A549 (cell line): Measurements from ENCODE around the gene ETF1. TPM values are rescaled to one million over a fixed set of nuclear protein-coding genes. Genes with fewer than 3 reads are reported as not detected.

Experiments
- ATAC-seq, 2 experiments: fragments of 200-7000 bp in 1 of 2; fragments of >200 bp in 1 of 2; cut with Nextera tagmentation in 1 of 2; cut with Tn5 transposase in 1 of 2; 3 replicates each; pipeline versions ENCODE4 v1.8.0 to v1.9.1; 2018 to 2020; ENCODE audit warnings: mild to moderate bottlenecking in 1 of 2, moderate library complexity in 1 of 2
- CTCF ChIA-PET: fragments of 300-600 bp; sonication (Branson Sonifier 250); formaldehyde crosslinking; extraction: SDS; loops from one replicate; lab custom pipeline; 2021; ENCODE audit warnings: antibody characterized with exemption, inconsistent platforms; lab: Yijun Ruan, JAX
- POLR2A ChIA-PET: fragments of 350-600 bp; formaldehyde crosslinking; extraction: SDS; loops from one replicate; lab custom pipeline; 2021; ENCODE audit warnings: antibody characterized with exemption, inconsistent platforms; lab: Yijun Ruan, JAX
- DNase-seq, 2 experiments: peaks; one replicate each; pipeline versions ENCODE4 v3.0.0 to v3.0.0-alpha.2; 2011 to 2016; ENCODE audit warnings: low read depth in 1 of 2, low spot score in 1 of 2
- FAIRE-seq: peaks from 2 replicates; lab custom pipeline; 2011; peaks lifted over from hg19 to GRCh38; lab: Jason Lieb, UNC
- H3K27ac ChIP-seq, 2 experiments: fragments of >200 bp; sonication (Bioruptor Twin); formaldehyde crosslinking; 3 replicates each; pipeline ENCODE4 v1.5.1; 2016 to 2017
- H3K4me1 ChIP-seq: fragments of >200 bp; sonication (Bioruptor Twin); formaldehyde crosslinking; 3 replicates; pipeline ENCODE4 v1.6.1; 2016
- H3K4me2 ChIP-seq: fragments of >200 bp; sonication (Bioruptor Twin); formaldehyde crosslinking; 3 replicates; pipeline ENCODE4 v1.6.1; 2016
- H3K4me3 ChIP-seq: fragments of >200 bp; sonication (Bioruptor Twin); formaldehyde crosslinking; 3 replicates; pipeline ENCODE4 v1.5.1; 2016
- H3K9me3 ChIP-seq: fragments of >200 bp; sonication (Bioruptor Twin); formaldehyde crosslinking; 3 replicates; pipeline ENCODE4 v1.6.1; 2016
- BHLHE40 ChIP-seq: IDR thresholded peaks from 2 replicates; pipeline ENCODE4 v1.6.1; 2012; ENCODE audit warnings: low read depth, low read length, inconsistent platforms
- CEBPB ChIP-seq, 2 experiments: fragments of >200 bp in 1 of 2; sonication (Bioruptor Twin) in 1 of 2; formaldehyde crosslinking in 1 of 2; IDR thresholded peaks; 2 replicates each; pipeline ENCODE4 v1.6.1; 2012 to 2016
- CHD4 ChIP-seq: fragments of 200-600 bp; sonication (generic); IDR thresholded peaks from 2 replicates; pipeline ENCODE4 v1.6.1; 2016; ENCODE audit warnings: antibody characterized with exemption, mild to moderate bottlenecking, borderline replicate concordance
- EHF ChIP-seq: fragments of 250-450 bp; sonication (Bioruptor Pico); IDR thresholded peaks from 2 replicates; pipeline ENCODE4 v1.5.0; 2020; ENCODE audit warnings: mild to moderate bottlenecking
- FOXS1 ChIP-seq: fragments of 250-450 bp; sonication (Bioruptor Pico); IDR thresholded peaks from 2 replicates; pipeline ENCODE4 v1.5.0; 2020; ENCODE audit warnings: mild to moderate bottlenecking, moderate library complexity
- GATA3 ChIP-seq: IDR thresholded peaks from 2 replicates; pipeline ENCODE4 v1.6.1; 2012; ENCODE audit warnings: borderline replicate concordance
- HDAC2 ChIP-seq: fragments of 200-600 bp; sonication (generic); IDR thresholded peaks from 2 replicates; pipeline ENCODE4 v1.6.1; 2016
- HEYL ChIP-seq: fragments of 250-450 bp; sonication (Bioruptor Pico); IDR thresholded peaks from 2 replicates; pipeline ENCODE4 v1.8.0; 2021; ENCODE audit warnings: mild to moderate bottlenecking, moderate library complexity
- HMGXB4 ChIP-seq: fragments of 250-450 bp; sonication (Bioruptor Pico); IDR thresholded peaks from 2 replicates; pipeline ENCODE4 v1.5.0; 2021; ENCODE audit warnings: mild to moderate bottlenecking, moderate library complexity, borderline replicate concordance
- HOXB13 ChIP-seq: fragments of 250-450 bp; sonication (Bioruptor Pico); IDR thresholded peaks from 2 replicates; pipeline ENCODE4 v1.5.0; 2020; ENCODE audit warnings: low read depth, mild to moderate bottlenecking, moderate library complexity
- HOXB5 ChIP-seq: fragments of 250-450 bp; sonication (Bioruptor Pico); IDR thresholded peaks from 2 replicates; pipeline ENCODE4 v1.5.0; 2020; ENCODE audit warnings: mild to moderate bottlenecking, moderate library complexity
- JUN ChIP-seq, 2 experiments: fragments of >200 bp; sonication (Bioruptor Twin); formaldehyde crosslinking; IDR thresholded peaks; 2 replicates in 1 of 2; 3 replicates in 1 of 2; pipeline ENCODE4 v1.6.1; 2016 to 2017
- KDM1A ChIP-seq: fragments of 200-600 bp; sonication (generic); IDR thresholded peaks from 2 replicates; pipeline ENCODE4 v1.6.1; 2016; ENCODE audit warnings: low read depth, mild to moderate bottlenecking
- KDM5A ChIP-seq: fragments of 200-600 bp; sonication (generic); IDR thresholded peaks from 2 replicates; pipeline ENCODE4 v1.6.1; 2016; ENCODE audit warnings: antibody characterized with exemption, mild to moderate bottlenecking
- NR3C1 ChIP-seq: fragments of >200 bp; sonication (Bioruptor Twin); formaldehyde crosslinking; IDR thresholded peaks from 3 replicates; pipeline ENCODE4 v1.6.1; 2017
- POLR2A ChIP-seq: IDR thresholded peaks from 2 replicates; pipeline ENCODE4 v1.6.1; 2012; ENCODE audit warnings: mild to moderate bottlenecking, low read length
- POLR2AphosphoS2 ChIP-seq: conservative IDR thresholded peaks from 2 replicates; pipeline ENCODE4 v1.6.1; 2012; ENCODE audit warnings: low read length, improper control_type of control experiment, inconsistent platforms
- TP53 ChIP-seq: fragments of 250-450 bp; sonication (Bioruptor Pico); IDR thresholded peaks from 2 replicates; pipeline ENCODE4 v1.5.0; 2021; ENCODE audit warnings: mild to moderate bottlenecking, moderate library complexity
- ZFP36 ChIP-seq: fragments of 450-650 bp; IDR thresholded peaks from 2 replicates; pipeline ENCODE4 v1.6.1; 2014; ENCODE audit warnings: borderline replicate concordance; ENCODE audit not compliant: partially characterized antibody
- WGBS: methylation state at CpG from one replicate; pipeline ENCODE4 v1.1.6; 2017; ENCODE audit errors: missing lambda C conversion rate; 5-methylcytosine and 5-hydroxymethylcytosine counted together
- polyA plus RNA-seq, 4 experiments: library from polyadenylated mRNA; depleted of rRNA in 3 of 4; stranded (reverse); fragments of >200 nt; fragmentation: RNase III in 1 of 4; extraction: RNeasy Plus Mini Kit Qiagen cat#74134 plus additional on column Dnase treatment in 1 of 4; gene quantifications; 2 replicates in 3 of 4; 3 replicates in 1 of 4; pipeline ENCODE4 v1.2.3, GENCODE V29; 2011 to 2017
- TF ChIP-seq, protein P1 (sequence below): fragments of 150-350 bp; IDR thresholded peaks from 2 replicates; pipeline ENCODE4 v1.6.1; 2014; ENCODE audit warnings: low read depth, mild to moderate bottlenecking, low read length
- TF ChIP-seq, protein P2 (sequence below): fragments of >200 bp; sonication (Bioruptor Twin); formaldehyde crosslinking; IDR thresholded peaks from 3 replicates; pipeline ENCODE4 v1.5.1; 2016
- TF ChIP-seq, protein P3 (sequence below): fragments of >200 bp; sonication (Bioruptor Twin); formaldehyde crosslinking; IDR thresholded peaks from 3 replicates; pipeline ENCODE4 v1.6.1; 2016

Gene ETF1
- polyA plus RNA-seq, 2 of the 4 experiments (the other 2 are of a cell fraction), result 119 to 161 TPM

DNA sequence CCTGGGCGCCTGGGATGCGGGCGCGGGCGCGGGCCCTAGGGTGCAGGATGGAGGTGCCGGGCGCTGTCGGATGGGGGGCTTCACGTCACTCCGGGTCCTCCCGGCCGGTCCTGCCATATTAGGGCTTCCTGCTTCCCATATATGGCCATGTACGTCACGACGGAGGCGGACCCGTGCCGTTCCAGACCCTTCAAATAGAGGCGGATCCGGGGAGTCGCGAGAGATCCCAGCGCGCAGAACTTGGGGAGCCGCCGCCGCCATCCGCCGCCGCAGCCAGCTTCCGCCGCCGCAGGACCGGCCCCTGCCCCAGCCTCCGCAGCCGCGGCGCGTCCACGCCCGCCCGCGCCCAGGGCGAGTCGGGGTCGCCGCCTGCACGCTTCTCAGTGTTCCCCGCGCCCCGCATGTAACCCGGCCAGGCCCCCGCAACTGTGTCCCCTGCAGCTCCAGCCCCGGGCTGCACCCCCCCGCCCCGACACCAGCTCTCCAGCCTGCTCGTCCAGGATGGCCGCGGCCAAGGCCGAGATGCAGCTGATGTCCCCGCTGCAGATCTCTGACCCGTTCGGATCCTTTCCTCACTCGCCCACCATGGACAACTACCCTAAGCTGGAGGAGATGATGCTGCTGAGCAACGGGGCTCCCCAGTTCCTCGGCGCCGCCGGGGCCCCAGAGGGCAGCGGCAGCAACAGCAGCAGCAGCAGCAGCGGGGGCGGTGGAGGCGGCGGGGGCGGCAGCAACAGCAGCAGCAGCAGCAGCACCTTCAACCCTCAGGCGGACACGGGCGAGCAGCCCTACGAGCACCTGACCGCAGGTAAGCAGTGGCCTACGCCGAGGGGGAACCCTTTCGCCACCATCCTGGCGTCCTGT, 77.5 kb downstream of the ETF1 start, which contains the start of gene EGR1 (continued):
- TF ChIP-seq POLR2A, result peak; percentile 44
- TF ChIP-seq HOXB5 (CRISPR knock-in tag), result no peak
- TF ChIP-seq, protein P1, sequence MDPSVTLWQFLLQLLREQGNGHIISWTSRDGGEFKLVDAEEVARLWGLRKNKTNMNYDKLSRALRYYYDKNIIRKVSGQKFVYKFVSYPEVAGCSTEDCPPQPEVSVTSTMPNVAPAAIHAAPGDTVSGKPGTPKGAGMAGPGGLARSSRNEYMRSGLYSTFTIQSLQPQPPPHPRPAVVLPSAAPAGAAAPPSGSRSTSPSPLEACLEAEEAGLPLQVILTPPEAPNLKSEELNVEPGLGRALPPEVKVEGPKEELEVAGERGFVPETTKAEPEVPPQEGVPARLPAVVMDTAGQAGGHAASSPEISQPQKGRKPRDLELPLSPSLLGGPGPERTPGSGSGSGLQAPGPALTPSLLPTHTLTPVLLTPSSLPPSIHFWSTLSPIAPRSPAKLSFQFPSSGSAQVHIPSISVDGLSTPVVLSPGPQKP, result peak; percentile 50; the same call in 1 of the 2 replicates
- peak; percentile 96 for TF ChIP-seq ZFP36
- TF ChIP-seq, protein P2, sequence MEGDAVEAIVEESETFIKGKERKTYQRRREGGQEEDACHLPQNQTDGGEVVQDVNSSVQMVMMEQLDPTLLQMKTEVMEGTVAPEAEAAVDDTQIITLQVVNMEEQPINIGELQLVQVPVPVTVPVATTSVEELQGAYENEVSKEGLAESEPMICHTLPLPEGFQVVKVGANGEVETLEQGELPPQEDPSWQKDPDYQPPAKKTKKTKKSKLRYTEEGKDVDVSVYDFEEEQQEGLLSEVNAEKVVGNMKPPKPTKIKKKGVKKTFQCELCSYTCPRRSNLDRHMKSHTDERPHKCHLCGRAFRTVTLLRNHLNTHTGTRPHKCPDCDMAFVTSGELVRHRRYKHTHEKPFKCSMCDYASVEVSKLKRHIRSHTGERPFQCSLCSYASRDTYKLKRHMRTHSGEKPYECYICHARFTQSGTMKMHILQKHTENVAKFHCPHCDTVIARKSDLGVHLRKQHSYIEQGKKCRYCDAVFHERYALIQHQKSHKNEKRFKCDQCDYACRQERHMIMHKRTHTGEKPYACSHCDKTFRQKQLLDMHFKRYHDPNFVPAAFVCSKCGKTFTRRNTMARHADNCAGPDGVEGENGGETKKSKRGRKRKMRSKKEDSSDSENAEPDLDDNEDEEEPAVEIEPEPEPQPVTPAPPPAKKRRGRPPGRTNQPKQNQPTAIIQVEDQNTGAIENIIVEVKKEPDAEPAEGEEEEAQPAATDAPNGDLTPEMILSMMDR, result no peak

- peak overlapping the region; percentile 66 for H3K4me3 ChIP-seq
- CTCF ChIA-PET, result interaction anchor here (1.0 to 14.7 kb wide), 18 partner anchors 9 to 285 kb away, joined by 3 to 199 read pairs (median 4); no protein-coding TSS in a partner anchor
- H3K4me2 ChIP-seq, result peak overlapping the region; percentile 95
- POLR2A ChIA-PET, result interaction anchor here (0.6 to 3.3 kb wide), 22 partner anchors 9 to 251 kb away, joined by 3 to 34 read pairs (median 4); partner anchors contain the start of genes CDC23, CDC25C, ETF1 and FAM53C
- no peaks in the 10 kb centered on the region for H3K9me3 ChIP-seq
- peak overlapping the region; percentile 95 to 96 for H3K27ac ChIP-seq
- ATAC-seq (peak; percentile 60 to 75), FAIRE-seq (no peak), DNase-seq (peak; percentile 94 to 97)
- peaks cover 12% of the 10 kb centered on the region for H3K4me1 ChIP-seq
- WGBS, result 2% methylated on average over 27 of the region's 64 CpGs
- TF ChIP-seq GATA3 (no peak), HMGXB4 (no peak), KDM5A (no peak), JUN (IDR thresholded peaks at IDR 0.05) (no peak; a peak in 1 of 5 replicates), HOXB13 (CRISPR knock-in tag) (no peak), CEBPB (IDR thresholded peaks at IDR 0.05) (no peak), NR3C1 (no peak), TP53 (CRISPR knock-in tag) (no peak), FOXS1 (CRISPR knock-in tag) (no peak), CHD4 (no peak), HOXB5 (CRISPR knock-in tag) (0 out of 2 replicates have a peak, but pooled peaks have one; percentile 21), EHF (no peak), HDAC2 (no peak), KDM1A (no peak), POLR2AphosphoS2 (0 out of 2 replicates have a peak, but pooled peaks have one; percentile 20), BHLHE40 (no peak), HEYL (CRISPR knock-in tag) (no peak)
- TF ChIP-seq, protein P3, sequence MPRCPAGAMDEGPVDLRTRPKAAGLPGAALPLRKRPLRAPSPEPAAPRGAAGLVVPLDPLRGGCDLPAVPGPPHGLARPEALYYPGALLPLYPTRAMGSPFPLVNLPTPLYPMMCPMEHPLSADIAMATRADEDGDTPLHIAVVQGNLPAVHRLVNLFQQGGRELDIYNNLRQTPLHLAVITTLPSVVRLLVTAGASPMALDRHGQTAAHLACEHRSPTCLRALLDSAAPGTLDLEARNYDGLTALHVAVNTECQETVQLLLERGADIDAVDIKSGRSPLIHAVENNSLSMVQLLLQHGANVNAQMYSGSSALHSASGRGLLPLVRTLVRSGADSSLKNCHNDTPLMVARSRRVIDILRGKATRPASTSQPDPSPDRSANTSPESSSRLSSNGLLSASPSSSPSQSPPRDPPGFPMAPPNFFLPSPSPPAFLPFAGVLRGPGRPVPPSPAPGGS, result peak; percentile 58; the same call in 1 of the 3 replicates
- TF ChIP-seq, protein P2, result peak; percentile 47; the same call in 2 of the 3 replicates
Measured at GRCh38 chr5:138464388-138465260, 78.4 kb downstream of the ETF1 start.
